BE2C (cell line): ENCODE measurements around the gene CYTH3.
"Not testable (repeated sequence)": the region's sequence is repeated elsewhere in the genome, so short reads cannot be mapped to it uniquely, and the experiment has no call there.

Experiments used
- DNase-seq: peaks from one replicate; pipeline ENCODE4 v3.0.0-alpha.2; 2020
- H3K27me3 ChIP-seq: fragments of 250-450 bp; sonication (Bioruptor Pico); 2 replicates; pipeline ENCODE4 v1.5.1; 2020; ENCODE audit warnings: mild to moderate bottlenecking
- H3K36me3 ChIP-seq: fragments of 250-450 bp; sonication (Bioruptor Pico); 2 replicates; pipeline ENCODE4 v1.5.1; 2020; ENCODE audit warnings: mild to moderate bottlenecking
- H3K4me1 ChIP-seq: fragments of 250-450 bp; sonication (Bioruptor Pico); 2 replicates; pipeline ENCODE4 v1.5.1; 2020
- H3K4me3 ChIP-seq: 2 replicates; pipeline ENCODE4 v1.5.1; 2011; ENCODE audit warnings: low read depth, low read length
- H3K9me3 ChIP-seq: fragments of 250-450 bp; sonication (Bioruptor Pico); 2 replicates; pipeline ENCODE4 v1.5.1; 2020
- CTCF ChIP-seq: IDR thresholded peaks from 2 replicates; pipeline ENCODE4 v1.5.1; 2012; ENCODE audit warnings: mild to moderate bottlenecking, low read depth, low read length

CYTH3 gene

GRCh38 chr7:6310271-6310993, 38.0 kb upstream of the CYTH3 start:
- Histone ChIP-seq H3K4me1 (no peaks in the 10 kb centered on the region), H3K4me3 (no peak overlapping the region), H3K27me3 (no peaks in the 10 kb centered on the region), H3K36me3 (no peaks in the 10 kb centered on the region), H3K9me3 (no peaks in the 10 kb centered on the region)
- no peak for DNase-seq
- no peak for TF ChIP-seq CTCF

GRCh38 chr7:6307762-6308161, 35.3 kb upstream of the CYTH3 start:
- no peaks in the 10 kb centered on the region for H3K4me1 ChIP-seq
- TF ChIP-seq CTCF = no peak
- H3K27me3 ChIP-seq = no peaks in the 10 kb centered on the region
- H3K36me3 ChIP-seq = no peaks in the 10 kb centered on the region
- no peak overlapping the region for H3K4me3 ChIP-seq
- H3K9me3 ChIP-seq = no peaks in the 10 kb centered on the region
- DNase-seq = no peak

- Histone ChIP-seq H3K27me3 (no peaks in the 10 kb centered on the region), H3K4me3 (no peak overlapping the region), H3K4me1 (no peaks in the 10 kb centered on the region), H3K9me3 (no peaks in the 10 kb centered on the region), H3K36me3 (no peaks in the 10 kb centered on the region)
- no peak for DNase-seq
- TF ChIP-seq CTCF = no peak
These were observed 34.0 kb upstream of the CYTH3 start for GRCh38 chr7:6306471-6306870.

- H3K36me3 ChIP-seq = no peaks in the 10 kb centered on the region
- H3K9me3 ChIP-seq = no peaks in the 10 kb centered on the region
- no peak for TF ChIP-seq CTCF
- H3K27me3 ChIP-seq = no peaks in the 10 kb centered on the region
- H3K4me3 ChIP-seq = no peak overlapping the region
- no peaks in the 10 kb centered on the region for H3K4me1 ChIP-seq
- DNase-seq = no peak
These were observed 32.9 kb upstream of the CYTH3 start for GRCh38 chr7:6305330-6305729.

- not testable (repeated sequence) for H3K4me1 ChIP-seq, H3K27me3 ChIP-seq
These were observed 29.0 kb upstream of the CYTH3 start for GRCh38 chr7:6301446-6301845.

GRCh38 chr7:6299774-6300173, 27.4 kb upstream of the CYTH3 start:
- TF ChIP-seq CTCF = no peak
- Histone ChIP-seq H3K9me3 (no peaks in the 10 kb centered on the region), H3K4me1 (no peaks in the 10 kb centered on the region; the same call in 1 of the 2 replicates), H3K36me3 (no peaks in the 10 kb centered on the region), H3K4me3 (no peak overlapping the region), H3K27me3 (no peaks in the 10 kb centered on the region)
- DNase-seq = no peak

More at GRCh38 chr7:6301446-6301845, 29.0 kb upstream of the CYTH3 start:
- H3K9me3 ChIP-seq, H3K36me3 ChIP-seq, DNase-seq, H3K4me3 ChIP-seq: not testable (repeated sequence)
